ENCODE data around the gene INPP5A.
"Not testable (repeated sequence)": the region's sequence is repeated elsewhere in the genome, so short reads cannot be mapped to it uniquely, and the experiment has no call there.

Gene INPP5A

DNA sequence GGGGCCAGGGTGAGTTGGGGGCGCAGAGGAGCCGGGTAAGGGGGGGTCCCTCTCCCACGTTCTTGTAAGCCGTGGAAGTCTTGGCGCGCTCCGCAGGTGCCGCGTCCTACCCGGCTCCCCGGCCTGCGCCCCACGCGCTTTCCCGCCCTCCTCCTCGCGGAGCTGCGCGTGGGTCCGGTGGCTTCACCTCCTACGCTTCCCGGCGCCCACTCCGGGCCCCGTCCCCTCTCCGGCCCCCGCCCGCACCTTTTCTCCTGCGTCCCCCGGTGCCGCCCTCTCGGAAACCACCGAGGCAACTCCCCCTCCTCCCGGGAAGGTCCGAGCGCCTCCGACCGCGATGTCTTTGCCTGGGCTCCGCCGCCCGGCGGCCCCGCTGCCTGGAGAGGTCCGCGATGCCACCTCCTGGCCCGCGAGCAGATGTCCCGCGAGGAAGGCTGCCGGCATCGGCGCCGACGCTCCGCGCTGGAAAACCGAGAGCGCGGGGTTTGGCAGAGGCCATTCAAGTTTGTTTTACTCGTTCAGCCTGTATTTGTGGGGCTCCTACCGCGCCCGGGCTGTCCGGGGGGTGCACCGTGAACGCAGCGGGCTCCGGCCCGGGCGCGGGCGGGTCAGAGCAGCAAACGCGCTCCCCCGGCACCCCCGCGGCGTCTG is 250.7 kb downstream of the INPP5A start:
- in situ Hi-C loops (cut with MboI; ENCODE audit: low sequenced_read_pairs): no loop called here

DNA sequence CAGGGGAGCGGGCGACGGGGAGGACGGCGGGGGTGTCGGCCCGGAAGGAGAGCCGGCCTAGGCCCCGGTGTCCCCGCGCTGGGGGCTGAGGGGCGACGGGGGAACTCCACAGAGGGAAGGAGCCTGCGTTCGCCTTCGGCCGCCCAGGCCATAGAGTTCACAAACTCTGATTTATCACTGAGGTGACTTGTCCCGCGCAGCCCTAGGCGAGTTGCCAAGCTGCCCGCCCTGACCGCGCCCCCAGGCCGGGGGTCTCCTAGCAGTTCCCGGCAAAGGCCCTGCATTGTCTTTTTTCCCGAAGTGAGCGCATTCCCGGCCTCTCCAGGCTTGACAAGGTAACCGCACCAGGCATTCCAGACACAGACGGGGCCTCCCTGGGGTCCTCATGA is 251.2 kb downstream of the INPP5A start:
- in situ Hi-C loops (cut with MboI; ENCODE audit: low sequenced_read_pairs): no loop called here

DNA sequence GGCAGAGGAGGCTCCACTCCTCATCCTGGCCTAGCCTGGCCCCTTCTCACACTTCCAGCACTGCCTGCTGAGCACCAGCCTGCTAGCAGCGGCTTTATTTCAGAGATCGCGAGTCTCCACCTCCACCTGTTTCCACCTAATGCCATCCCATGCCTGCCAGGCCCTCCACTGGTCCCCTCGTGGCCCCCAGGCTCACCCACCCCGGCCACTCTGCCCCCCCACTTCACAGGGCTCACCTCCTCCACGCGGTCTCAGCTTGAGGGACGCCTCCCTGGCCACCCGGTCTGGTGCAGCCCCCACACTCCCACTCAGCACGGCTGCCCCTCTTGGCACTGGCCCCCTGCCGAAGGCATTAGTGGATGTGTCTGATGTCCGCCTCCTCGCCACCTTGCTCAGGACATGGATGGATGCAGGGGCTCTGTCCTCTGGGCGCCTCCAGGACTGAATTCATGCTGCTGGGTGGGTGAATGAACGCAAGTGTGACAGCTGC is 252.1 kb downstream of the INPP5A start:
- in situ Hi-C loops (cut with MboI; ENCODE audit: low sequenced_read_pairs): no loop called here

DNA sequence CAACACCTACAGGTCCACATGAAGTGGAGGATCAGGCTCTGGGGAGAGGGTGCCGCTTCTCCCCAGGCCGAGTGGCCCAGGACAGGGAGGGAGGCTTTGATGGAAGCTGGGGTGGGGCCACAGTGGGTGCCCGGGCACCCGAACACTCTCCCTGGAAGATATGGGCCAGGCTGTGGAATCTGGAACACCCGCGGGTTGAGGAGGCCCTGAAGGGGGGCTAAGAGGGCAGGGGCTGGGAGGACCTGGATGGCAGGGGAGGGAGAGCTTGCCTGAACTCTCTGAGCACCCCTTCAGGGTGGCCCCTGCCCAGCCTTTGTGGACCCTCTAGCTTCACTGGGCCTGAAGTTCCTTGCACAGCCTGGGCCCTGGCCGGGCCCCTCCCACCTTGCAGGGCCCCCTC is 252.9 kb downstream of the INPP5A start:
- in situ Hi-C loops (cut with MboI; ENCODE audit: low sequenced_read_pairs): no loop called here

DNA sequence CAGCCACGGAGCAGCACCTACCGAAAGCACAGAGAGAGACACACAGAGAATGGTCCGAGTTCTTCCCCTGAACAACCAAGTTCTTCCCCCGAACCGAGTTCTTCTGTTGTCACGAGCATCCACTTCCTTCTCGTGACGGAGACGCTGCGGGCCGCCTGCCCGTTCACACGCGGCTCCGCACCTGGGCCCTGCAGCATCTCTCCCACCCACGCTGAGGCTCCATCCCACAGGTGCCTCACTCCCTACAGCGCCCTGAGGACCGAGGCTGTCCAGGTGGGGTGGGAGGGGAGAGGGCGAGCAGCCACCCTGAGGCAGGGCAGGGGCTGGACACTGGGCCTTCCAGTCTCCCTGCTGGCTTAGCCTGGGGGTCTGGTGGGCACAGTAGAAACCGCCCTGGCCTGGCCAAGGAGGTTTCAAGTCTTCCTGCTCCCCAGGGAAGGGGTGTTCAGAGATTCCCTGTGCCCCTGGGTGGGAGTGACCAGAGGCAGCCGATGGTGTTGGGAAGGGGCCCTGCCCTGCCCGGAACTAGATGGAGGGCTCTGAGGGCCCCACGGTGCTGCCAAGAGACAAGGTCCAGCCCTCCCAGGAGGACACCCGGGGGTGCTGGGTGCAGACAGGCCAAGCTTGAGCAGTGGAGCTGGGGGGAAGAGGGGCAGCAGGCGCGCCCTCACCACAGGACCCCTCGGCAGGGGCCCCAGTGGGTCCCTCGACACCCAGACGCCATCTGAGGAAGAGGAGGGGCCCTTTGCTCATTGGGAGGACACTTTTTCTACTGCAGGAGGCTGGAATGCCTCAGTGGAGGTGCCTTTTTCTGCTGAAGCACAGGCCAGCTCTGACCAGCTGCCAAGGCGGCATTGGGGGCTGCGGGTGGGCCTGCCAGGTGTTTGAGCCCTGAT is 253.6 kb downstream of the INPP5A start:
- in situ Hi-C loops (cut with MboI; ENCODE audit: low sequenced_read_pairs): no loop called here

DNA sequence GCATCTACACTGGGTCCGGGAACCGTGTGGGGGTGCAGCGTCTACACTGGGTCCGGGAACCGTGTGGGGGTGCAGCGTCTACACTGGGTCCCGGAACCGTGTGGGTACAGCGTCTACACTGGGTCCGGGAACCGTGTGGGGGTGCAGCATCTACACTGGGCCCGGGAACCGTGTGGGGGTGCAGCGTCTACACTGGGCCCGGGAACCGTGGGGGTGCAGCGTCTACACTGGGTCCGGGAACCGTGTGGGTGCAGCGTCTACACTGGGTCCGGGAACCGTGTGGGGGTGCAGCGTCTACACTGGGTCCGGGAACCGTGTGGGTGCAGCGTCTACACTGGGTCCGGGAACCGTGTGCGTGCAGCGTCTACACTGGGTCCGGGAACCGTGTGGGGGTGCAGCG is 254.5 kb downstream of the INPP5A start:
- in situ Hi-C loops (cut with MboI; ENCODE audit: low sequenced_read_pairs): not testable (repeated sequence)

DNA sequence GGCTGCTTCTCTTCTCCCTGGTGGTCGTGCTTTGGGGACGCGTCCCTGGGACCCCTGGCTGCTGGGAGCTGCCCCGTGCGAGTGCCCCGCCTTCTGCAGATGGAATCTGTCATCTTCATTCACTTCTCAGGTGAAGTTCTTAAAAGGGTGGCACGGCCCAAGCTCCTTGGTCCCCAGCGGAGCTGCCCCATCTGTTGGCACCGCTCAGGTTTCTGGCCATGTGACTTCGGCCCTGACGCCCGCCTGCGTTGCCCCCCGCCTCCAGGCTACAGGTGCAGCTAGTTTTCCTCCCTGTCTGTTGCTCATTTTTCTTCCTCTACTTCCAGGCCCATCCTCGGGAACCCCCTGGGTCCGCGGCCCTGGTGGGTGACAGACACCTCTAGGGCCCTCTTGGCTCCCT is 255.2 kb downstream of the INPP5A start:
- in situ Hi-C loops (cut with MboI; ENCODE audit: low sequenced_read_pairs): no loop called here

DNA sequence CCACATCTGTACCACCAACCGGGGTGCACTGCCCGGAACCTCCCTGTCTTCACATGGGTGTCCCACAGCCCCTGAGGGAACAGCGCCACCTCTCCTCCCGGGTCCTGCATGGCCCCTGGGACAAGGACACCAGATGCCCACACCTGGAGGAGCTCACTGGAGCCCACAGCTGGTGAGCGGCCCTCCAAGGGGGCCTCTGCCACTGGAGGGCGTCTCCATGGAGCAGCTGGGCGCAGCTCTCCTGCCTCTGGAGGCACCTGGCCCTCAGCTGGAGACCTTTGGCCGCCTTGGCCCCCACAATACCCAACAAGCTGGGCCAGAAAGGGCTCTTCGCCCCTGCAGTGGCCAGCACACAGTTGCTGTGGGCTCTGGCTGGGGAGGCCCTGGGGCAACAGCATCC is 255.6 kb downstream of the INPP5A start:
- in situ Hi-C loops (cut with MboI; ENCODE audit: low sequenced_read_pairs): no loop called here

DNA sequence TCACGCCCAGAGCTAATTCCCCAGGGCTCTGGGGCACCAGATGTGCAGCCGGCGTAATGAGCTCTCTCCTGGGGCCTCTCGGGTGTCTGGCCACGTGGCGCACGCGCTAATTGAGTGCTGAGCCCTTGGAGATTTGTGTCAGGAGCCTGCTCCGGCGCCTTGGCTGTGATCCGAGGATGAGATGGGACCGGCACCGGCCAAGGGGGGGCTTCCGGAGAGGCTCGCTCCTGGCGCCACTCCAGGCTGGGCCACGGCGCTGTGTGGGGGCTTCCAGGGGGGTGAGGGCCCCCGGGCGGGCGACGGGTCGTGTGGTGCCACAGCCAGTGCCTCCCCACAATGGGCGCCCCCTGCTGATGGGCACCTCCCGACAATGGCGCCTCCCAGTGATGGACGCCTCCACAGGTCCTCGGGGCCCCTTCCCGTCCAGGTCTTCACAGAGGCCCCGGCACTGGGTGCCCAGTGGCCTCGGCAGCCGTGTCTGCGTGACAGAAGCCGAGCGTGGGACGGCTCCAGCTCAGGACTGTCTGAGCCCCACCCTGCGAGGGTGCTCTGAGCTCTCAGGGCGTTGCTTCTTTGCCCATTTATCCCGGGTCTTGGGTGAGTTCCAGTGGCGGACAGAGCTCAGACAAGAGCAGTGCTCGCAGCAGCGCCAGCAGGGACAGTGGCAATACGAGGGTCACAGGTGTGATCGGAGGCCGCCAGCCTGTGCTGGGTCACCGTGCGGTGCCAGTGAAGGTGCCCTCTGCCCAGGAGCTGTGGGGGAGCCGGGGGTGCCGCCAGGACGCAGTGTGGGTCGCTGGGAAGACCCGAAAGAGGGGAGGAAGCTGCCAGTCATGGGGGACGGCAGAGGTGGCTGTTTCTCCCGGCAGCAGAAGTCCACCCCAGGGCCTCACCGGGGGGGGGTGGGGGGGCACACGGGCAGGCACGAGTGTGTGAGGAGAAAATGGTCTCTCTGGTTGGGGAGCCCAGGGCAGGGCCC is 256.6 kb downstream of the INPP5A start:
- in situ Hi-C loops (cut with MboI; ENCODE audit: low sequenced_read_pairs): no loop called here

DNA sequence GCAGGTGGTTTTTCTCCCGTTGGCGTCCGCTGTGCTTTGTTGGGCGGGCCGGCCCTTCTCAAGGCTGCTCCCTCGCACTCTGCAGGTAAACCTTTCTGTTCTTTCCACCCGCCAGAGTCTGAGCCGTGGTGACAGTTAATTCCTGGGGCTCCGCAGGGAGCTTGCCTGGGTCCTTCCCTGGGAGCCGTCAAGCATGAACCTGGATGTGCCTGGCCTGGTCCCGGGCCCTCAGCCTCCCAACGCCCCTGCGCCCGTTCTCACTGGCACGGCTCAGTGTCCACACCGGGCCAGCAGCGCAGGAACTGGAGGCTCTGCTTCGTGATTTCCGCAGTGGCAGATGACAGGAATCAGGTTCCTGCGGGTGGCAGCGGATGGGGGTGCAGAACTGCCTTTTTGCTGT is 259.3 kb downstream of the INPP5A start:
- in situ Hi-C loops (cut with MboI; ENCODE audit: low sequenced_read_pairs): no loop called here

DNA sequence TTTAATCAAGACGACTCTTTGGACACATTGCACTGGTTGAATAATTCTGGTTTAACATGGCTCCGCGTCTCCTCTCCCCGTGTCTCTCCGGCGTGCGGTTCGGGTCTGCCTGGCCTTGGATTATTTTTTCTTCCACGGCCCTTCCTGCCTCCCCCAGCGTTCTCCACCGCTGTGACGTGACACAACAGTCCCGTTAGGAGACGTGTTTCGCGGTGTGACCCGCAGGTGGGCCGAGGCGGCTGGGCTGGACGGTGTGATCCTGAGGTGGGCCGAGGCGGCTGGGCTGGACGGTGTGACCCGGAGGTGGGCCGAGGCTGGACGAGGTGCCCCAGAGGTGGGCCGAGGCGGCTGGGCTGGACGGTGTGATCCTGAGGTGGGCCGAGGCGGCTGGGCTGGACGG is 260.4 kb downstream of the INPP5A start:
- in situ Hi-C loops (cut with MboI; ENCODE audit: low sequenced_read_pairs): not testable (repeated sequence)

DNA sequence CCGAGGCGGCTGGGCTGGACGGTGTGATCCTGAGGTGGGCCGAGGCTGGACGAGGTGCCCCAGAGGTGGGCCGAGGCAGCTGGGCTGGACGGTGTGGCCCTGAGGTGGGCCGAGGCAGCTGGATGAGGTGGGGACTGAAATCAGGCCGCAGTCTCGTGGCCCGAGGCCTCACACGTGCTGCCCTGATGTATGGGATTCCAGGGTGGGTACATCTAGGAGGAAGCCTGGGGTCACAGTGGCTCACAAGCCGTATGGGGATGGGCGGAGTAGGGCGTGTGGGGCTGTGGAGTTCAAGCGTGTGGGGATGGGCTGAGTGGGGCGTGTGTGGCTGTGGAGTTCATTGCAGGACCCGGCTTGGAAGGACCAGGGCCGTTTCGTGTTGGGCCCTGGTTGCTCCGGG is 260.8 kb downstream of the INPP5A start:
- in situ Hi-C loops (cut with MboI; ENCODE audit: low sequenced_read_pairs): no loop called here

DNA sequence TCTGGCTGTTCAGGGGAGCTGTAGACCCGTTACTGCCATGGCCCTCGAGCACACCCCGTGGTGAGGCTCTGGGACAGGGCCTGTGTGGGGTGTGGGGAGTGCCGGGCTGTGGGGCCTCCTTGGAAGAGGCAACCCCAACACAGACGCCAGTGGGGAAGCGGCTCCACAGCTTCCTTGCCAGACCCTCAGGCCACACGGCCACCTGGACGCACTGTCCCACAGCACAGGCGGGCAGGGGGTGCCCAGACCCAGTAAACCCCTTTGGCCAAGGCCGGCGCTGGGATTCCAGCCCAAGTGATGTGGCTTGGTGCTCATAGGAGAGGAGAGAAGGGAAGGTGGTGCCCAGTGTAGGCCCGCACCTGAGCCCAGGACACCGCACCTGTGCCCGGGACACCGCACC is 261.3 kb downstream of the INPP5A start:
- in situ Hi-C loops (cut with MboI; ENCODE audit: low sequenced_read_pairs): no loop called here

DNA sequence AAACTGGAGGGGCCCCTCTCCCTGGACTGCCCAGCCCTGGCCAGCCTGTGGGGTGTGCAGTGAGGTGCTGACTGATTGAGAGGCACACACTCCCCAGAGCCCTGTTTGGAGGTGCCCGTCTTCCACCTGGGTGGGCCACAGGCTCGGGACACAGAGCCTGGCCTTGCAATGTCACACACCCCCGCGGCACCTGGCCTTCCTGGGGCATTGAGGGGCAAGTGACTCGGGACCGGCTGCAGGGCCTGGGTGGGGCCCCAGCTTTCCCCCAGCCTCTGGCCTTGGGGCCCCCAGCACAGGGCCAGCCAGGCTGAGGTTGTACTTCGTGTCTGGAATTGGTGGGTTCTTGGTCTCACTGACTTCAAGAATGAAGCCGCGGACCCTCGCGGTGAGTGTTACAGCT is 262.3 kb downstream of the INPP5A start:
- in situ Hi-C loops (cut with MboI; ENCODE audit: low sequenced_read_pairs): no loop called here

DNA sequence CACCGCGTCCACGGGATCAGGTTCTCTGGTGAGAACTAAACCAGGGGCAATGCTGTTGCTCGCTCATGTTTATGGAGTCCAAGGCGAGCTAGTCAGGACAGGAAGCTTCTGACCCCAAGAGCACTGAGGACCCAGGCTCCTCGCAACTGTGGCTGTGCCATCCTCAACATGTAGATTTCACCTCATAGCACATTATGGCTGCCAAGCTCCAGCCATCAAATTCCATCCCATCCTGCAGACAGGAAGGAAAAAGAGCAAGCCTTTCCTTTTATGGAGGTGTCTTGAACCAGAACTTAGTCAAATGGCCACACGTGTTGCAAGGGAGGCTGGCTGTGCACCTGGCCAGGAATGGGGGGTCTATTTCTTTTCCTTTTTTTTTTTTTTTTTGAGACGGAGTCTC is 264.5 kb downstream of the INPP5A start:
- in situ Hi-C loops (cut with MboI; ENCODE audit: low sequenced_read_pairs): no loop called here

DNA sequence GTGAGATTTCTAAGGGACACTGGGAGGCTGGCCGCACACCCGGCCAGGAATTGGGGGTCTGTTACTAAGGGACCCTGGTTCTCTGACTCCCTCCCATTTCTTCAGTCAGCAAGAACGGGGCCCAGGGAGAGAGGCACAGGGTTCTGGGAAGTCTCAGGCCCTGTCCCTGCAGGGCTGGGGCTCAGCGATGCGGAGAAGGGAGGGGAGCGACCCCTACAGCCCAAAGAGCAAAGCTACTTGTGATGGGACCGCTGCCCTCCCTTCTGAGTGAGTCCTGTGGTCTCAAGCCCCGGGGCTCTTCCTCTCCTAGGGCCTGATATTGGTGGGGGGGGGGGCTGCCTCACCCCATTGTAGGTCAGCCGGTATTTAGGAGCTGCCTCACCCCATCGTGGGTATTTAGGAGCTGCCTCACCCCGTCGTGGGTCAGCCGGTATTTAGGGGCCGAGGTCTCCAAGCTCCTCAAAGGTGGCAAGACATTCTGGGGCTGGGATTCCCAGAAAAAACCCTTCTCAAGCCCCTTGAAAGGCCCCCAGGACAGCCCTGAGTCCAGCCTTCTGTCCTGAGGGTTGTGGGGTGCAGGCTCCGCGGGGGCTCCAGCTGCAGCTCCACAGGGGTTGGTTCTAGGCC is 265.2 kb downstream of the INPP5A start:
- in situ Hi-C loops (cut with MboI; ENCODE audit: low sequenced_read_pairs): no loop called here

DNA sequence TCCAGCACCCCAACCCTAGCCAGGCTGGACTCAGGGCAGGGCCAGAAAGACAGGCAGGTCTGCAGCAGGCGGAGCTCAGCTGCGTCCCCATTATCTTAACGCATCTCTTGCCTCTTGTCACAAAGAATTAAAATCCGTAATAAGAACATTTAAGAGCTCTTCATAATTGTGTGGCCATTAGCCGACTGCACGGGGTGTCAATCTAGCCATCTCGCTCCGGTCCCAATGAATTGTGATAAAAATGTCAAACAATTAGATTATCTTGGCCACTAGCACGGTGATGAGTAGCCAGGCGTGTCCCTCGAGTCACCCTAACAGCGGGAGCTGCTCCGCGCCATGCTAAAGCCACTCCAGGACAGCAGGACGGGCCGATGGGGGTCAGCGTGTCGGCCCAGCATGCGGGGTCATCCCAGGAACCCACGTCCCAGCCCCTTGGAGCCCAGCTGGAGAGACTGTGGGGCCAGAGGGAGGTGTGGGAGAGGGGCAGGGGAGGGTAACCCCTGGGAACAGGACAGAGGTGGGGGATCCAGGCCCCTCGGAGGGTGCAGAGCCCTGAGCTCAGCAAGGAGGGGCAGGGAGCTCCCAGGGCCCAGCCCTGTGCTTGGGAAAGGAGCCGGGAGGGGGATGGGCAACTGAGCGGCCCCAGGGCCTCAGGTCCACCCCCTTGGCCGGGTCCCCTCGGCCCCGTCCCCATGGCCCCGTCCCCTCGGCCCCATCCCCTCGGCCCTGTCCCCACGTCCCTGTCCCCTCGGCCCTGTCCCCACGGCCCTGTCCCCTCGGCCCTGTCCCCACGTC is 266.0 kb downstream of the INPP5A start:
- in situ Hi-C loops (cut with MboI; ENCODE audit: low sequenced_read_pairs): no loop called here

DNA sequence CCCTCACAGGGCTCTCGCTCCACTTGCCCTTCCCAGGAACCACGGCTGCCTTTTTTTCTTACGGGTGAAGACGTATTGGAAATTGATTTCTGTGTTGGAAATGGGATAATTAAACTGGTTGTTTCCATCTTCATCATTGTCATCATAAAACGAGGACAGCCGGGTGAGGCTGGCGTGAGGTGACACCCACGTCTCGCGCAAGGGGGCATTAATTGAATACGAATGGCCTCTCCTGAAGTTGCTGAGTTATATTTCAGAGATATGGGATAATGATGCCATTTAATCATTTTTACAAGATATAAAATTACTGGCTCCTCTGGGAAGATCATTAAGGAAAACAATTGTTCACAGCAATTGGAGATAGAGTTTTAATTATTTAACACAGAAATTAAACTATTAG is 266.7 kb downstream of the INPP5A start:
- in situ Hi-C loops (cut with MboI; ENCODE audit: low sequenced_read_pairs): no loop called here

DNA sequence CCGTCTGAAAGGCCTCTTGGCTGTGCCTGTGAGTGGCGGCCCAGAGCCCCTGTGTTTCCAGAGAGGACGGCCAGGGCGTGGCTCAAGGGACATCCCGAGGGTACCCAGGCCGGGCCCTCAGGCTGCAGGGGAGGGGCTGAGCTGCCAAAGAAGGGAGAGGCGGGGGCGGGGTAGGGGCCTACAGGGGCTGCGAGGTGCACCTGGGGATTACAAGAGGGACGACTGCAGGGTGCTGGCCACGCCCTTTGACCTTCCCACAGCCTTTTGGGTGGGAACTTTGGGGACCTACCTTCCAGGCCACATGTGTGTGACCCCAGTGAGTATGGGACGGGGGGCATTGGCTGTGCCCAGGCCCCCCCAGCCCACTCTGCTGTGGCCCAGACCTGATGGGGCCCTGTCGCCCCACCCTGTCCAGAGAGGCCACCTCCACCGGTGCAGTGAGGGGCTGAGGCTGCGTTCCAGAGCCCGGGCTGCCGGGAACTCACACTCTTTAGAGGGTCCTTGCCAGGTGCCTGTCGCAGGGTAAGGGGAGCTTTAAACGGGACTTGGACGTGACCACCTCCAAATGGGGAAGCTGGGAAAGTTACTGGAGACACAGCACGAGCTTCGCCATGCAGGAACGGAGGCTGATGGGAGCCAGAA is 267.3 kb downstream of the INPP5A start:
- in situ Hi-C loops (cut with MboI; ENCODE audit: low sequenced_read_pairs): no loop called here
